GM23248 (cell line): ENCODE data around the gene TPST1. TPM values are rescaled to one million over a fixed set of nuclear protein-coding genes. Genes with fewer than 3 reads are reported as not detected.

ENCODE experiments used
- DNase-seq: peaks from one replicate; pipeline ENCODE4 v3.0.0-alpha.2; 2015
- H2AFZ ChIP-seq: fragments of 200-600 bp; sonication (generic); 2 replicates; pipeline ENCODE4 v1.6.1; 2016; ENCODE audit warnings: antibody characterized with exemption
- H3F3A ChIP-seq: fragments of 200-600 bp; sonication (generic); 2 replicates; pipeline ENCODE4 v1.6.1; 2016; ENCODE audit warnings: mild to moderate bottlenecking, antibody characterized with exemption, mixed run types; ENCODE audit not compliant: insufficient read depth
- H3K27ac ChIP-seq: fragments of 200-600 bp; sonication (generic); 2 replicates; pipeline ENCODE4 v1.5.1; 2016; ENCODE audit warnings: mild to moderate bottlenecking
- H3K27me3 ChIP-seq: fragments of 200-600 bp; sonication (generic); replicated peaks from 2 replicates; pipeline ENCODE4 v1.6.1; 2016; ENCODE audit warnings: mild to moderate bottlenecking; ENCODE audit not compliant: insufficient read depth
- H3K36me3 ChIP-seq: fragments of 200-600 bp; sonication (generic); 2 replicates; pipeline ENCODE4 v1.6.1; 2016; ENCODE audit warnings: low read depth, mild to moderate bottlenecking
- H3K4me1 ChIP-seq: fragments of 200-600 bp; sonication (generic); 2 replicates; pipeline ENCODE4 v1.6.1; 2016; ENCODE audit warnings: mild to moderate bottlenecking; ENCODE audit not compliant: insufficient read depth
- H3K4me2 ChIP-seq: fragments of 200-600 bp; sonication (generic); one replicate; pipeline ENCODE4 v1.6.1; 2016; ENCODE audit warnings: mild to moderate bottlenecking; ENCODE audit not compliant: unreplicated experiment
- H3K4me3 ChIP-seq: fragments of 200-600 bp; sonication (generic); 2 replicates; pipeline ENCODE4 v1.5.1; 2016; ENCODE audit warnings: mild to moderate bottlenecking
- H3K79me2 ChIP-seq: fragments of 200-600 bp; sonication (generic); 2 replicates; pipeline ENCODE4 v1.6.1; 2016; ENCODE audit warnings: mild to moderate bottlenecking; ENCODE audit not compliant: insufficient read depth
- H3K9ac ChIP-seq: fragments of 200-600 bp; sonication (generic); 2 replicates; pipeline ENCODE4 v1.6.1; 2016; ENCODE audit warnings: mild to moderate bottlenecking
- H3K9me2 ChIP-seq: fragments of 200-600 bp; sonication (generic); 2 replicates; pipeline ENCODE4 v1.6.1; 2016; ENCODE audit warnings: mixed run types, mild to moderate bottlenecking, moderate library complexity; ENCODE audit not compliant: insufficient read depth
- H3K9me3 ChIP-seq: fragments of 200-600 bp; sonication (generic); one replicate; pipeline ENCODE4 v1.6.1; 2017; ENCODE audit warnings: low read depth
- H4K20me1 ChIP-seq: fragments of 200-600 bp; sonication (generic); 2 replicates; pipeline ENCODE4 v1.6.0; 2016; ENCODE audit not compliant: insufficient read depth
- EZH2 ChIP-seq: fragments of 200-600 bp; sonication (generic); IDR thresholded peaks from 2 replicates; pipeline ENCODE4 v1.6.1; 2018; ENCODE audit warnings: antibody characterized with exemption, mild to moderate bottlenecking; ENCODE audit not compliant: insufficient read depth, poor library complexity, severe bottlenecking
- EZH2phosphoT487 ChIP-seq: fragments of 200-600 bp; sonication (generic); IDR thresholded peaks from 2 replicates; pipeline ENCODE4 v1.6.1; 2018; ENCODE audit warnings: antibody characterized with exemption, moderate library complexity, mild to moderate bottlenecking, low read depth; ENCODE audit not compliant: insufficient read depth
- WGBS, 2 experiments: methylation state at CpG; one replicate each; pipeline ENCODE4 v1.1.6; 2015 to 2017; ENCODE audit warnings: low lambda C conversion rate in 2 of 2, low coverage in 1 of 2; ENCODE audit errors: missing lambda C conversion rate in 2 of 2; 5-methylcytosine and 5-hydroxymethylcytosine counted together
- in situ Hi-C: fragments of 300-500 bp; cut with MboI; formaldehyde crosslinking; loops from 2 replicates; pipeline ENCODE4 v1.15.0; 2020
- polyA plus RNA-seq: library from polyadenylated mRNA; unstranded; fragments of >200 nt; fragmentation: Nextera tagmentation; extraction: Ambion mirVana; gene quantifications from 2 replicates; pipeline ENCODE4 v1.2.1, GENCODE V29; 2016
- total RNA-seq: library from RNA; depleted of rRNA; stranded (reverse); fragments of >200 nt; shearing (Covaris generic); gene quantifications from 2 replicates; pipeline ENCODE4 v1.2.3, GENCODE V29; 2014

TPST1 gene
- total and polyA plus RNA-seq, 2 experiments from 2014 or later: 54.1 to 57.0 TPM

DNA sequence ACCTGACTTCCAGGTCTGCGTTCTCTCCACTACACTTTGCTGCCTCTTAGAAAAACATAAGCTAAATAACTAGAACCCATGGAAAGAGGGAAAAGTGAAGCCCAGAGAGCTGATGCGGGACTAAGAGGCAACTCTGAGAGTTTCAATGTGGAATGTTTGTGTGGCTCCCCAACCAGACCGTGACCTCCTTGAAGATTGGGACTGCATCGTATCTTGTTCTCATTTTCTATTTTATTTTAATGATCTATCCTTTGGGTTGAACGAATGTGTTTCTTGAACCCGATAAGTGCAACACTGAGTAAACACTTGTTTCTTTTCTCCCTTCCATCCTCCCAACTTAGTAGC, 77.4 kb downstream of the TPST1 start:
- peak overlapping the region; percentile 95 for H3K27ac ChIP-seq
- H3K9ac ChIP-seq: peak overlapping the region; percentile 72
- no peaks in the 10 kb centered on the region for H4K20me1 ChIP-seq
- peak overlapping the region; percentile 72 for H3K4me2 ChIP-seq
- H3K79me2 ChIP-seq: peaks cover 79% of the 10 kb centered on the region
- in situ Hi-C loops: no loop called here
- H3K36me3 ChIP-seq: no peaks in the 10 kb centered on the region
- no peak for DNase-seq
- 87 to 91% methylated on average over 6 of the region's 6 CpGs for WGBS, 2 experiments
- peaks cover 41% of the 10 kb centered on the region for H3K4me1 ChIP-seq
- H3K4me3 ChIP-seq: no peak overlapping the region
- no peaks in the 10 kb centered on the region for H3K27me3 ChIP-seq
- peaks cover 55% of the 10 kb centered on the region for H3F3A ChIP-seq
- TF ChIP-seq EZH2 (no peak), EZH2phosphoT487 (no peak)
- no peak overlapping the region for H2AFZ ChIP-seq
- H3K9me3 ChIP-seq: no peaks in the 10 kb centered on the region
- no peaks in the 10 kb centered on the region for H3K9me2 ChIP-seq

DNA sequence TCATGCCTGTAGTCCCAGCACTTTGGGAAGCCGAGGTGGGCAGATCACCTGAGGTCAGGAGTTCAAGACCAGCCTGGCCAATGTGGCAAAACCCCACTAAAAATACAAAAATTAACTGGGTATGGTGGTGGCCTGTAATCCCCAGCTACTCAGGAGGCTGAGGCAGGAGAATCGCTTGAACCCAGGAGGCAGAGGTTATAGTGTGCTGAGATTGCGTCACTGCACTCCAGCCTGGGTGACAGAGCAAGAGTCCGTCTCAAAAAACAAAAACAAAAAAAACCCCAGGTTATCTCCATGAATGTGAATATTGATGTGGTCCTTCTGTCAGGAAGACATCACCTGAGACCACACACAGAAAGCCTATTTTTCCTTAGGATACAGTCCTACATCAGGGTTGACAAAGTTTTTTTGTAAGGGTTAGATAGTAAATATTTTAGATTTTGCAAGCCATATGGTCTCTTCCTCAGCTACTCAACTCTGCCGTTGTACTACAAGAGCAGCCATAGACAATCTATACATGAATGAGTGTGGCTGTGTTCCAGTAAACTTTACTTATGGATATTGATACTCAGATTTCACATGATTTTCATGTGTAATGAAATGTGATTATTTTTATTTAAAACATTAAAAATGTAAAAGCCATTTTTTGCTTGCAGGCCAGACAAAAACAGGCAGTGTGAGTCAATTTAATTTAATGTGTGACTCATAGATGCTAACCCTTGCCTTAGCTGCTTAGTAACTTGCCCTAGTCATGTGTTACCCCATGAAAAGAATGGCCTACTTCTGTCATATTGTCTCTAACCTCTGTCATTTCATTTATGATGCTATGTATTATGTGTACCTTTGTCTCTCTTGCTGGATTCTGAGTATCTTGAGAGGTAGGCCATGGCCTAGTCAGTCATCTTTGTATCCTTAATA, 78.1 kb downstream of the TPST1 start:
- H3K4me1 ChIP-seq: peaks cover 34% of the 10 kb centered on the region
- no peaks in the 10 kb centered on the region for H3K9me2 ChIP-seq
- H3K36me3 ChIP-seq: no peaks in the 10 kb centered on the region
- no peak overlapping the region; the same call in 1 of the 2 replicates for H2AFZ ChIP-seq
- H3F3A ChIP-seq: peaks cover 48% of the 10 kb centered on the region
- TF ChIP-seq EZH2 (no peak), EZH2phosphoT487 (no peak)
- H3K9me3 ChIP-seq: no peaks in the 10 kb centered on the region
- peak overlapping the region; percentile 22; the same call in 1 of the 2 replicates for H3K4me3 ChIP-seq
- peaks cover 72% of the 10 kb centered on the region for H3K79me2 ChIP-seq
- DNase-seq: peak; percentile 93
- H3K27me3 ChIP-seq: no peaks in the 10 kb centered on the region
- peak overlapping the region; percentile 95 for H3K27ac ChIP-seq
- H4K20me1 ChIP-seq: no peaks in the 10 kb centered on the region
- peak overlapping the region; percentile 72 for H3K9ac ChIP-seq
- in situ Hi-C loops: no loop called here
- 50 to 55% methylated on average over 5 of the region's 5 CpGs for WGBS, 2 experiments
- H3K4me2 ChIP-seq: peak overlapping the region; percentile 72

DNA sequence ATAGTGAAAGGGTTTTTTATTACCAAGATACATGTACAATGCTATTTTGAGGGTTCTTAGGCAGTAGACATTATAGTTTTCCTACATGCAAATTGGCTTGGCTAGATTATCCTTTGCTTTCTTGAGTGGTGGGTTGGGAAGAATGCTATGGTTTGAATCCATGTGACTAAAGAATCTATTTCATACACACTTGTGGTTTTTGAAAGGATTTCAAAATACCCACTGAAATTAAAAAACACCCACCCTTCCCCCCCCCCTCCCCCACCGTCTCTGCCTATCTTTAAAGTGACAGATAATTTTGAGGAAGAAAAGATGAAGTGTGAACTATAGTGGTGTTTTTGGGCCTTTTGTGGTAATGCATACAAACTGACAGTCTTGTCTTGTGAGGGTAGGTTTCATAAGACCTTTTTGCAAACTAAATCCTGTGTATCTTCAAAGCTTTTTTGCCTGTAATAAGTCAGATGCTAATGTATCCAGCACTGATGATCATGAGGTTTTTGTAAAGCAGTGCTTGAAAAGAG, 90.9 kb downstream of the TPST1 start:
- DNase-seq: peak; percentile 44
- H3K36me3 ChIP-seq: no peaks in the 10 kb centered on the region
- no peak overlapping the region for H2AFZ ChIP-seq
- H3K79me2 ChIP-seq: peaks cover 76% of the 10 kb centered on the region
- H4K20me1 ChIP-seq: no peaks in the 10 kb centered on the region
- H3F3A ChIP-seq: peaks cover 33% of the 10 kb centered on the region
- H3K27me3 ChIP-seq: no peaks in the 10 kb centered on the region
- H3K27ac ChIP-seq: peak overlapping the region; percentile 79
- peak overlapping the region; percentile 29 for H3K4me2 ChIP-seq
- WGBS, 2 experiments: 3 to 14% methylated on average over 1 of the region's 1 CpG
- no peaks in the 10 kb centered on the region for H3K9me2 ChIP-seq
- TF ChIP-seq EZH2phosphoT487 (no peak), EZH2 (no peak)
- H3K9ac ChIP-seq: peak overlapping the region; percentile 43
- in situ Hi-C loops: no loop called here
- 0 out of 2 replicates have a peak overlapping the region, but pooled peaks have one; percentile 1 for H3K4me3 ChIP-seq
- H3K4me1 ChIP-seq: peaks cover 32% of the 10 kb centered on the region
- H3K9me3 ChIP-seq: no peaks in the 10 kb centered on the region

DNA sequence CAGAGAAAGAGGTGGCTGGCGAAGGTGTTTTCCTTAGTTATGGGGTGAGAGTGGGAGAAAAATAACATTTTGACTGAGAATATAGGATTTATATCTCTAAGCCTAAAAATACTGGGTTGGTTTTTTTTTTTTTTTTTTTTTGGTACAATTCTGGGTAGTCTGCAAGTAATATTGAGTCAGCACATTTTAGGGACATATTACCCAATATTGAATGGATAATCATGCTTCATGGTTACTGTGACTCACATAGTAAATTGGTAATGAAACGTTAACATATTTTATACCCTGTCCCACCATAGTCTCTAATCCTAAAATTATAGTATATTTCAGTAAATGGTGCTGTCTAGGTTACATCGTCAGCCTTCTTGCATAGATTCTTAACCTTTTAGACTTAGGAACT, 91.4 kb downstream of the TPST1 start:
- 0 out of 2 replicates have a peak overlapping the region, but pooled peaks have one; percentile 1 for H3K4me3 ChIP-seq
- H3K9me2 ChIP-seq: no peaks in the 10 kb centered on the region
- no peaks in the 10 kb centered on the region for H3K36me3 ChIP-seq
- peak overlapping the region; percentile 29 for H3K4me2 ChIP-seq
- H3K9me3 ChIP-seq: no peaks in the 10 kb centered on the region
- TF ChIP-seq EZH2: no peak
- no peak for TF ChIP-seq EZH2phosphoT487
- peaks cover 32% of the 10 kb centered on the region for H3K4me1 ChIP-seq
- WGBS, 2 experiments: 21 to 28% methylated on average over 3 of the region's 3 CpGs
- in situ Hi-C loops: no loop called here
- peaks cover 33% of the 10 kb centered on the region for H3F3A ChIP-seq
- peak overlapping the region; percentile 79 for H3K27ac ChIP-seq
- H2AFZ ChIP-seq: no peak overlapping the region
- DNase-seq: peak; percentile 77
- no peaks in the 10 kb centered on the region for H3K27me3 ChIP-seq
- H3K9ac ChIP-seq: peak overlapping the region; percentile 43
- H4K20me1 ChIP-seq: no peaks in the 10 kb centered on the region
- H3K79me2 ChIP-seq: peaks cover 81% of the 10 kb centered on the region
